Stimulated activated naive CD8-positive, alpha-beta T cell treated with anti-CD3 and anti-CD28 coated beads, Interleukin-15, Interleukin-2, amounts not matched to agents 100 ng/mL and 50 ng/mL, for 24 hours (primary cell): ENCODE results near the gene BCDIN3D.

ENCODE experiments used
- H3K27ac Mint-ChIP-seq: one replicate; pipeline ENCODE4 v1.8.0; 2021; ENCODE audit warnings: mild to moderate bottlenecking, mixed read lengths
- H3K27me3 Mint-ChIP-seq: one replicate; pipeline ENCODE4 v1.8.0; 2021; ENCODE audit warnings: mixed read lengths
- H3K36me3 Mint-ChIP-seq: one replicate; pipeline ENCODE4 v1.8.0; 2021; ENCODE audit warnings: low read depth, mixed read lengths
- H3K4me1 Mint-ChIP-seq: one replicate; pipeline ENCODE4 v1.8.0; 2021; ENCODE audit warnings: low read depth, mixed read lengths
- H3K4me3 Mint-ChIP-seq: one replicate; pipeline ENCODE4 v1.8.0; 2021; ENCODE audit warnings: mild to moderate bottlenecking, mixed read lengths
- H3K9me3 Mint-ChIP-seq: one replicate; pipeline ENCODE4 v1.8.0; 2021; ENCODE audit warnings: mixed read lengths

Gene BCDIN3D

GRCh38 chr12:49842519-49843352, at the start of gene BCDIN3D:
BCDIN3D (minus strand) TSS chr12:49843106; CDS start chr12:49843087, 19 bp downstream.
- Mint-ChIP-seq H3K27ac (peak within 1 kb of the TSS; percentile 96), H3K27me3 (no peaks in the 10 kb centered on the region), H3K36me3 (no peaks in the 10 kb centered on the region), H3K4me1 (peaks cover 37% of the 10 kb centered on the region), H3K9me3 (no peaks in the 10 kb centered on the region), H3K4me3 (peak within 1 kb of the TSS; percentile 94)

GRCh38 chr12:49892084-49892731, 49.3 kb upstream of the BCDIN3D start:
- Mint-ChIP-seq H3K4me1 (no peaks in the 10 kb centered on the region), H3K27ac (no peak overlapping the region), H3K27me3 (peaks cover 4% of the 10 kb centered on the region), H3K36me3 (no peaks in the 10 kb centered on the region), H3K4me3 (no peak overlapping the region), H3K9me3 (no peaks in the 10 kb centered on the region)

- Mint-ChIP-seq H3K27ac (no peak overlapping the region), H3K9me3 (no peaks in the 10 kb centered on the region), H3K36me3 (no peaks in the 10 kb centered on the region), H3K4me3 (no peak overlapping the region), H3K4me1 (no peaks in the 10 kb centered on the region), H3K27me3 (peaks cover 10% of the 10 kb centered on the region)
Measured at GRCh38 chr12:49891476-49891875, 48.6 kb upstream of the BCDIN3D start.

- peaks cover 10% of the 10 kb centered on the region for H3K27me3 Mint-ChIP-seq
- no peaks in the 10 kb centered on the region for H3K9me3 Mint-ChIP-seq
- H3K27ac Mint-ChIP-seq = no peak overlapping the region
- H3K36me3 Mint-ChIP-seq = no peaks in the 10 kb centered on the region
- no peaks in the 10 kb centered on the region for H3K4me1 Mint-ChIP-seq
- no peak overlapping the region for H3K4me3 Mint-ChIP-seq
Measured at GRCh38 chr12:49891012-49891411, 48.1 kb upstream of the BCDIN3D start.

- Mint-ChIP-seq H3K36me3 (no peaks in the 10 kb centered on the region), H3K27ac (no peak overlapping the region), H3K4me3 (no peak overlapping the region), H3K27me3 (peaks cover 10% of the 10 kb centered on the region), H3K9me3 (no peaks in the 10 kb centered on the region), H3K4me1 (no peaks in the 10 kb centered on the region)
Measured at GRCh38 chr12:49890096-49890461, 47.2 kb upstream of the BCDIN3D start.

- Mint-ChIP-seq H3K4me3 (no peak overlapping the region), H3K4me1 (no peaks in the 10 kb centered on the region), H3K36me3 (no peaks in the 10 kb centered on the region), H3K27ac (no peak overlapping the region), H3K9me3 (no peaks in the 10 kb centered on the region), H3K27me3 (peaks cover 10% of the 10 kb centered on the region)
Measured at GRCh38 chr12:49889361-49890095, 46.6 kb upstream of the BCDIN3D start.

GRCh38 chr12:49888461-49889151, 45.7 kb upstream of the BCDIN3D start:
- Mint-ChIP-seq H3K36me3 (no peaks in the 10 kb centered on the region), H3K27me3 (peaks cover 10% of the 10 kb centered on the region), H3K4me3 (no peak overlapping the region), H3K4me1 (no peaks in the 10 kb centered on the region), H3K27ac (no peak overlapping the region), H3K9me3 (no peaks in the 10 kb centered on the region)

GRCh38 chr12:49887536-49888401, 44.9 kb upstream of the BCDIN3D start:
- H3K27me3 Mint-ChIP-seq = peaks cover 10% of the 10 kb centered on the region
- no peaks in the 10 kb centered on the region for H3K36me3 Mint-ChIP-seq
- H3K27ac Mint-ChIP-seq = no peak overlapping the region
- H3K4me1 Mint-ChIP-seq = no peaks in the 10 kb centered on the region
- H3K9me3 Mint-ChIP-seq = no peaks in the 10 kb centered on the region
- no peak overlapping the region for H3K4me3 Mint-ChIP-seq

- no peak overlapping the region for H3K4me3 Mint-ChIP-seq
Measured at GRCh38 chr12:49887091-49887490, 44.2 kb upstream of the BCDIN3D start.

GRCh38 chr12:49885663-49886461, 43.0 kb upstream of the BCDIN3D start:
- no peaks in the 10 kb centered on the region for H3K9me3 Mint-ChIP-seq

More at GRCh38 chr12:49887091-49887490, 44.2 kb upstream of the BCDIN3D start:
- H3K36me3 Mint-ChIP-seq = no peaks in the 10 kb centered on the region
- H3K27ac Mint-ChIP-seq = no peak overlapping the region
- no peaks in the 10 kb centered on the region for H3K9me3 Mint-ChIP-seq
- H3K27me3 Mint-ChIP-seq = peaks cover 7% of the 10 kb centered on the region
- H3K4me1 Mint-ChIP-seq = no peaks in the 10 kb centered on the region

GRCh38 chr12:49885118-49885517, 42.2 kb upstream of the BCDIN3D start:
- Mint-ChIP-seq H3K9me3 (peaks cover 2% of the 10 kb centered on the region), H3K27ac (no peak overlapping the region), H3K4me3 (no peak overlapping the region), H3K36me3 (no peaks in the 10 kb centered on the region), H3K27me3 (peaks cover 6% of the 10 kb centered on the region), H3K4me1 (no peaks in the 10 kb centered on the region)

More at GRCh38 chr12:49885663-49886461, 43.0 kb upstream of the BCDIN3D start:
- Mint-ChIP-seq H3K36me3 (no peaks in the 10 kb centered on the region), H3K27me3 (peaks cover 6% of the 10 kb centered on the region), H3K4me3 (no peak overlapping the region), H3K27ac (no peak overlapping the region), H3K4me1 (no peaks in the 10 kb centered on the region)

- Mint-ChIP-seq H3K4me3 (no peak overlapping the region), H3K4me1 (no peaks in the 10 kb centered on the region), H3K36me3 (no peaks in the 10 kb centered on the region), H3K27me3 (peaks cover 6% of the 10 kb centered on the region), H3K9me3 (peaks cover 23% of the 10 kb centered on the region), H3K27ac (no peak overlapping the region)
Measured at GRCh38 chr12:49882851-49883464, 40.1 kb upstream of the BCDIN3D start.

- H3K9me3 Mint-ChIP-seq = peaks cover 27% of the 10 kb centered on the region
- no peak overlapping the region for H3K4me3 Mint-ChIP-seq
- no peak overlapping the region for H3K27ac Mint-ChIP-seq
- H3K27me3 Mint-ChIP-seq = peaks cover 6% of the 10 kb centered on the region
- H3K4me1 Mint-ChIP-seq = no peaks in the 10 kb centered on the region
- H3K36me3 Mint-ChIP-seq = no peaks in the 10 kb centered on the region
Measured at GRCh38 chr12:49882248-49882850, 39.4 kb upstream of the BCDIN3D start.
